Measurements from ENCODE around the gene CDH3.
A peak's percentile ranks its signal among the peaks of the same experiment; 100 is the strongest.

The CDH3 gene

DNA sequence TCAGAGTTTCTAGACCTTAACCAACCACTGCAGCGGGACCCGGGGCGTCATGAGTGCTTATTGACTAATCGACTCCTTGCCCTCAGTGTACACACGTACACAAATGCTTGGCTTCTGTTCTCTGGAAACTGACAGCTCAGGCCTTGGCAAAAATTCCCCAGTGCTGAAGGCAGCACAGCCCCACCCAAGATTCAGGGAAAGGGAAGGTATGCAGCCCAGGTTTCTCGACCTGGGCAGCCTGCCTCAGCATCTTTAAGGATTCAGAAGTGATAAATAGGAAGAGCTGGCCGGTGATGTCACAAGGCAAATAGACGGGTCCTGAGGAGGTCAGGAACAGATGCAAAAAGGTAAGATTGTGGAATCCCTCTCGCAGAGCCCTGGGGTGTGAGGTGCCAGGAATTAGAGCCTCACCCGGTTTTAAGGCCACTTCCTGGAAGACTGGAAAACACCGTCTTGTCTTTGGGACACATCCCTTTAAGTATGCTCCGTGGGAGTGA, 9.0 kb upstream of the CDH3 start:
- H3K27ac ChIP-seq (ENCODE audit: low read depth, low read length, severe bottlenecking): no peak overlapping the region
- peaks cover 9% of the 10 kb centered on the region for H3K4me1 ChIP-seq (ENCODE audit: control insufficient read depth, insufficient read depth, low read length, poor library complexity, severe bottlenecking)
- 70 to 76% methylated on average over 12 of the region's 12 CpGs for whole genome bisulfite sequencing, 2 experiments (ENCODE audit: insufficient coverage in 2 of 2)
- H3K4me3 ChIP-seq (ENCODE audit: extremely low read depth, insufficient read depth, low read length, poor library complexity, severe bottlenecking): no peak overlapping the region
- no peaks in the 10 kb centered on the region for H3K9me3 ChIP-seq (ENCODE audit: control insufficient read depth, low read length)
- H3K36me3 ChIP-seq (ENCODE audit: control insufficient read depth, insufficient read depth, low read length): no peaks in the 10 kb centered on the region

DNA sequence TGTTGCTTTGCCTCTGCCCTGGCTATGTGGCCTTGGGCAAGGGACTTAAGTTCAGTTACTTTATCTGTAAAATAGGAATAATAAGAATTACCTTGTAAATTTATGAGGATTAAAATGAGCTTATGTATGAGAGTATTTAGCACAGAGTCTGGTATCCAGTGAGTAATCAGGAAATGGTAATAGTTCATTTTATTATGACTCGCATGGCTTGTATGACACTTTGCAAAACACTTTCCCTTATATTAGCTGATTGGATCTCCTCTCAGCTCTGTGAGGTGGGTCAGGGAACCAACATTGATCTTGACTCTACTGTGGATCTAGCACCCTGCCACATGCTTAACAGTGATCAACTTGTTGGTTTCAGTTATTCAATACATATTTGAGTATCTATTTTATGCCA, 8.3 kb upstream of the CDH3 start:
- no CpG with 5 or more reads among the region's 1 CpG for WGBS, 2 experiments (ENCODE audit: insufficient coverage in 2 of 2)
- no peaks in the 10 kb centered on the region for H3K36me3 ChIP-seq (ENCODE audit: control insufficient read depth, insufficient read depth, low read length)
- no peaks in the 10 kb centered on the region for H3K9me3 ChIP-seq (ENCODE audit: control insufficient read depth, low read length)
- H3K4me3 ChIP-seq (ENCODE audit: extremely low read depth, insufficient read depth, low read length, poor library complexity, severe bottlenecking): no peak overlapping the region
- H3K4me1 ChIP-seq (ENCODE audit: control insufficient read depth, insufficient read depth, low read length, poor library complexity, severe bottlenecking): peaks cover 15% of the 10 kb centered on the region
- no peak overlapping the region for H3K27ac ChIP-seq (ENCODE audit: low read depth, low read length, severe bottlenecking)

DNA sequence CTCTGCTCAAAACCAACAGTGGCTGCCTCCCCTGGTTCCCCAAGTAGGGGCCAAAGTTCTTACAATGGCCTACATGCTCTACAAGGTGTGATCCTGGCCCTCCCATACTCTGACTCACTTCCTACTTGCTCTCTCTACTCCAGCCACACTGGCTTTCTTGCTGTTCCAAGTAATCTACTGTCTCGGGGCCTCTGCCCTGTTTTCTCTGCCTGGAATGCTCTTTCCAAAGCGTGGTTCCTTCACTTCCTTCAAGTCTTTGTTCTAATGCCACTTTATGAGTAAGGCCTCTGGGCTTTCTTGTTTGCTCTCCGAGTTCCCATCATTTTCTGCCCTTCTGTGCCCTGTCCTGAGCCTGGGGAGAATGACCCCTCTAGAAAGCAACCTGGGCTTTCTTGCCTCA, 4.1 kb upstream of the CDH3 start:
- 45 to 64% methylated on average over 3 of the region's 3 CpGs for WGBS, 2 experiments (ENCODE audit: insufficient coverage in 2 of 2)
- H3K4me1 ChIP-seq (ENCODE audit: control insufficient read depth, insufficient read depth, low read length, poor library complexity, severe bottlenecking): peaks cover 22% of the 10 kb centered on the region
- H3K36me3 ChIP-seq (ENCODE audit: control insufficient read depth, insufficient read depth, low read length): no peaks in the 10 kb centered on the region
- H3K27ac ChIP-seq (ENCODE audit: low read depth, low read length, severe bottlenecking): peak overlapping the region; percentile 61
- H3K9me3 ChIP-seq (ENCODE audit: control insufficient read depth, low read length): no peaks in the 10 kb centered on the region
- H3K4me3 ChIP-seq (ENCODE audit: extremely low read depth, insufficient read depth, low read length, poor library complexity, severe bottlenecking): no peak overlapping the region

DNA sequence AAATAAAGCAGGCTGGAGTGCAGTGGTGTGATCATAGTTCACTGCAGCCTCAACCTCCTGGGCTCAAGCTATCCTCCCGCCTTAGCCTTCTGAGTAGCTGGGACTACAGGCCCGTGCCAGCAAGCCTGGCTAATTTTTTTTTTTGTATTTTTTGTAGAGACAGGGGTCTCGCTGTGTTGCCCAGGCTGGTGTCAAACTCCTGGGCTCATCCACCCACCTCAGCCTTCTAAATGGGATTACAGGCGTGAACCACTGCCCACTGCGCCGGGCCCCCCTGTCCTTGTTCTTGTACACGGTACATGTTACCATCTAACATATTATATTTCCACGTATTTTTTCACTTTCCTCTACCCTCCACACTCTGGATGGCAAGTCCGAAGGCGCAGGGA, 3.1 kb upstream of the CDH3 start:
- Histone ChIP-seq H3K36me3 (ENCODE audit: control insufficient read depth, insufficient read depth, low read length) (no peaks in the 10 kb centered on the region), H3K27ac (ENCODE audit: low read depth, low read length, severe bottlenecking) (peak overlapping the region; percentile 83), H3K4me1 (ENCODE audit: control insufficient read depth, insufficient read depth, low read length, poor library complexity, severe bottlenecking) (peaks cover 21% of the 10 kb centered on the region), H3K4me3 (ENCODE audit: extremely low read depth, insufficient read depth, low read length, poor library complexity, severe bottlenecking) (no peak overlapping the region), H3K9me3 (ENCODE audit: control insufficient read depth, low read length) (no peaks in the 10 kb centered on the region)
- WGBS, 2 experiments (ENCODE audit: insufficient coverage in 2 of 2): 84 to 91% methylated on average over 5 to 8 of the region's 10 CpGs

DNA sequence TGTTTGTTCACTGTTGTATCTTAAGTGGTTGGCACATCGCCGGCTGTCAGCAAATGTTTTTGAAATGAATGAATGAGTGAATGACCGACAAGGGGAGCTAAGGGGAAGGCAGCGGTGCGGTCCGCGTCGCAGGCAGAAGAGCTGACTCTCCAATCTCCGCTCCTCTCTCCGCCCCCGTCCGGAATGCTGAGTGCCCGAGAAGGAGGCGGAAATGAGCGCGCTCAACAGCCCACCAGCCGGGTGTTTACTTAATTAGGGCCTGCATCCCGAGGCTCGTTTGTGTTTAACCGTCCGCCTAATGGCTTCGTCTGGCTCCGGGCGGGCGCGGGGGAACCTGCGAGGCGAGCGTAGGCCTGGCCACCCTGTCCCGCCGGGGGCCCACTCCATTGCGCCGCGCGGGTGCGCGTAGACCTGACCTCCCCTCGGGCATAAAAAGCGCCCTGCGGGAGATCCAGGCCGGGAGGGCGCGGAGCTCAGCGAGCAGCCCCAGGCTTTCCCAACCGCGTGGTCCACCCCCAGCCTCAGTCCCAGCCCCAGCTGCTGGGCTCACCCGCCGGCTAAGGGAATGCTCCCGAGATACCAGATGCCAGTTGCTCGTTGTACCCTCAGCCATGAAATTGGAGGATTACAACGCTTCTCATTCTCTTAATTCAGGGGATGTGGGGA, 2.5 kb upstream of the CDH3 start:
- Histone ChIP-seq H3K36me3 (ENCODE audit: control insufficient read depth, insufficient read depth, low read length) (no peaks in the 10 kb centered on the region), H3K4me3 (ENCODE audit: extremely low read depth, insufficient read depth, low read length, poor library complexity, severe bottlenecking) (peak overlapping the region; percentile 21), H3K27ac (ENCODE audit: low read depth, low read length, severe bottlenecking) (peak overlapping the region; percentile 83), H3K9me3 (ENCODE audit: control insufficient read depth, low read length) (no peaks in the 10 kb centered on the region), H3K4me1 (ENCODE audit: control insufficient read depth, insufficient read depth, low read length, poor library complexity, severe bottlenecking) (peaks cover 24% of the 10 kb centered on the region)
- WGBS, 2 experiments (ENCODE audit: insufficient coverage in 2 of 2): 5% methylated on average over 46 to 48 of the region's 51 CpGs

DNA sequence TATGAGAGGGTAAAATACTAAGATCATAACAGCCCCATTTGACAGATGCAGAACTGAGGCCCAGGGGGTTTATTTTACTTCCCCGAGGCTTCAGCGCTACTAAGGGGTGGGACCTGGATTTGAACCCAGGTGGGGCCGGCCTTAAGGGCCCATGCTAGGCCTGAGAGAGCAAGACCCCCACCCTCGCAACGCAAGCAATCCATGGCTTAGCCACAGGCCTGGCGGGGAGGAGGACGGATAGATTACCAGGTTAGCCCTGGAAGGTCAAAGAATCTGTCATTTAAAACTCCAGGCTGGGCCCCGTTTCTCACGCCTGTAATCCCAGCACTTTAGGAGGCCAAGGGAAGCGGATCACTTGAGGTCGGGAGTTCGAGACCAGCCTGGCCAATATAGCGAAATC, 1.9 kb upstream of the CDH3 start:
- Histone ChIP-seq H3K36me3 (ENCODE audit: control insufficient read depth, insufficient read depth, low read length) (no peaks in the 10 kb centered on the region), H3K4me3 (ENCODE audit: extremely low read depth, insufficient read depth, low read length, poor library complexity, severe bottlenecking) (peak overlapping the region; percentile 21), H3K4me1 (ENCODE audit: control insufficient read depth, insufficient read depth, low read length, poor library complexity, severe bottlenecking) (peaks cover 24% of the 10 kb centered on the region), H3K27ac (ENCODE audit: low read depth, low read length, severe bottlenecking) (peak overlapping the region; percentile 83), H3K9me3 (ENCODE audit: control insufficient read depth, low read length) (no peaks in the 10 kb centered on the region)
- 91 to 93% methylated on average over 11 of the region's 13 CpGs for WGBS, 2 experiments (ENCODE audit: insufficient coverage in 2 of 2)

DNA sequence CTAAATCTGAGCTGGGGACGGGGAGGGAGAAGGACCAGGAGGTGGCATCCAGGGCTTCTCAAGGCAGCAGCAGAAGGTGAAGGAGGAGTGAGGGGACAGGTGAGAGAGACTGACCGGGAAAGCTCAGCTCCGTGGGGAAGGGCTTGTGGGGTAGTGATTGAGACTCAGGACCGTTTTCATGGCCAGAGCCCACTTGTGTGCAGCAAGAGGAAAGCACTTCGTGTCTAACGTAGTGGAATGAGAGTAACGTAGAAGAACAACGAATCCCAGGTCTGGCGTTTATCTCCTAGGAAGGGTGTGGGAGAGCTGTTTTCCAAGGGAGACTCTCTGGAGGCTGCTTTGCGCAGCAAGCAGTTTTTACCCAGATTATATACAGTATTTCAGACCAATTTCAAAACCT, 1.3 kb upstream of the CDH3 start:
- Histone ChIP-seq H3K36me3 (ENCODE audit: control insufficient read depth, insufficient read depth, low read length) (no peaks in the 10 kb centered on the region), H3K9me3 (ENCODE audit: control insufficient read depth, low read length) (no peaks in the 10 kb centered on the region), H3K4me3 (ENCODE audit: extremely low read depth, insufficient read depth, low read length, poor library complexity, severe bottlenecking) (peak overlapping the region; percentile 49), H3K4me1 (ENCODE audit: control insufficient read depth, insufficient read depth, low read length, poor library complexity, severe bottlenecking) (peaks cover 24% of the 10 kb centered on the region), H3K27ac (ENCODE audit: low read depth, low read length, severe bottlenecking) (no peak overlapping the region)
- 44 to 70% methylated on average over 7 to 8 of the region's 10 CpGs for WGBS, 2 experiments (ENCODE audit: insufficient coverage in 2 of 2)

DNA sequence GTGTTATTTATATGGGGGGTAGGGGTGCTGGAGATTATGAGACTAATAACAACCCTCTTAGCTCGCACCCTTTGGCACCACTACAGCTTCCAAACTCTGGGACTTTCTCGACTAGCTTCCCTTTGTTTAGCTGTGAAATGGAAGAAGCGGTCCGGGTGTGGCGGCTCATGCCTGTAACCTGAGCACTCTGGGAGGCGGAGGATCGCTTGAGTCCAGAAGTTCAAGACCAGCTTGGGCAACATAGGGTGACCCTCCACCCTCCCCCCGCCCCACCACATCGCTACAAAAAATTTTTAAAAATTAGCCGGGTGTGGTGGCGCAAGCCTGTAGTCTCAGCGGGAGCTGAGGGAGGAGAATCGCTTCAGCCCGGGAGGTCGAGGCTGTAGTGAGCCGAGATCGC, 814 bp upstream of the CDH3 start:
- H3K9me3 ChIP-seq (ENCODE audit: control insufficient read depth, low read length): no peaks in the 10 kb centered on the region
- peaks cover 24% of the 10 kb centered on the region for H3K4me1 ChIP-seq (ENCODE audit: control insufficient read depth, insufficient read depth, low read length, poor library complexity, severe bottlenecking)
- WGBS, 2 experiments (ENCODE audit: insufficient coverage in 2 of 2): 12% methylated on average over 5 to 13 of the region's 17 CpGs
- H3K36me3 ChIP-seq (ENCODE audit: control insufficient read depth, insufficient read depth, low read length): no peaks in the 10 kb centered on the region
- no peak overlapping the region for H3K27ac ChIP-seq (ENCODE audit: low read depth, low read length, severe bottlenecking)
- H3K4me3 ChIP-seq (ENCODE audit: extremely low read depth, insufficient read depth, low read length, poor library complexity, severe bottlenecking): peak overlapping the region; percentile 49

DNA sequence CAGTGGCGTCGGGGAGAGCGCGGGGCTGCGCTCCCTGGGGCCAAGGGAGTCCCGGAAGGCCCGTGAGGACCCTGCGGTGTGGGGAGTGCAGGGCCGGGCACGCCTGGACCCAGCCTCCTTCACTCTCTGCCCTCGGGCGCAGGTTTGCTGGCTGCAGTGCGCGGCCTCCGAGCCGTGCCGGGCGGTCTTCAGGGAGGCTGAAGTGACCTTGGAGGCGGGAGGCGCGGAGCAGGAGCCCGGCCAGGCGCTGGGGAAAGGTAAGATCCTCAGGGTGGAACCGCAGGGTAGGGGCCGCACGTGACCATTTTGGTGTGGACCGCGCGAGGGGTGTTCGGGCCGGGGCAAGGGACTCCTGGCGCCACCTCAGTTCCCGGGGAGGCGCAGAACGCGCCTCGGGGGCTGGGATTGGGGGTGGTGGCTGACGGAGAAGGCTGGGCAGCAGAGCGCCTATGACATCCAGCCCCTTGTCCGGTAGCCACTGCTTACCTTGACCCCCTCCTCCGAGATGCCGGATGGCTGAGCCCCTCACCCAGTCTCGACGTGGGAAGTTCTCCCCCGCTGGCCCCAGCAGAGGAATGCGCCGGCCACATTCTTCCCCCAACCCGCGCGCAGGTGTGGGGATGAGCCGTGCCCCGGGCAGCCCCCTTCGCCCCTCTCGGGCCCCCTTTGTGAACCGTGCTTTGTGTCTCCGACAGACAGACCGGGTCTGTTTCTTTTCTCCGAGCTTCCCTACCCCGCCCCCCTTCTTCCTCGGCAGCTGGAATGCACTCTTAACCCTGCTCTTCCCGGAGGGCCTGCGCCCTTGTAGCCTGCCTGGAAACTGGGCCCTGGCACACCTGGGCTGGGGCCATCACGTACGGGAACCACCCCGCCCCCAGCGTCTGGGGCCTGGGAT, 631 bp downstream of the CDH3 start:
- peak overlapping the region; percentile 49 for H3K4me3 ChIP-seq (ENCODE audit: extremely low read depth, insufficient read depth, low read length, poor library complexity, severe bottlenecking)
- H3K36me3 ChIP-seq (ENCODE audit: control insufficient read depth, insufficient read depth, low read length): no peaks in the 10 kb centered on the region
- no peaks in the 10 kb centered on the region for H3K9me3 ChIP-seq (ENCODE audit: control insufficient read depth, low read length)
- H3K27ac ChIP-seq (ENCODE audit: low read depth, low read length, severe bottlenecking): peak overlapping the region; percentile 61
- H3K4me1 ChIP-seq (ENCODE audit: control insufficient read depth, insufficient read depth, low read length, poor library complexity, severe bottlenecking): peaks cover 24% of the 10 kb centered on the region
- WGBS, 2 experiments (ENCODE audit: insufficient coverage in 2 of 2): 1 to 2% methylated on average over 50 of the region's 66 CpGs

DNA sequence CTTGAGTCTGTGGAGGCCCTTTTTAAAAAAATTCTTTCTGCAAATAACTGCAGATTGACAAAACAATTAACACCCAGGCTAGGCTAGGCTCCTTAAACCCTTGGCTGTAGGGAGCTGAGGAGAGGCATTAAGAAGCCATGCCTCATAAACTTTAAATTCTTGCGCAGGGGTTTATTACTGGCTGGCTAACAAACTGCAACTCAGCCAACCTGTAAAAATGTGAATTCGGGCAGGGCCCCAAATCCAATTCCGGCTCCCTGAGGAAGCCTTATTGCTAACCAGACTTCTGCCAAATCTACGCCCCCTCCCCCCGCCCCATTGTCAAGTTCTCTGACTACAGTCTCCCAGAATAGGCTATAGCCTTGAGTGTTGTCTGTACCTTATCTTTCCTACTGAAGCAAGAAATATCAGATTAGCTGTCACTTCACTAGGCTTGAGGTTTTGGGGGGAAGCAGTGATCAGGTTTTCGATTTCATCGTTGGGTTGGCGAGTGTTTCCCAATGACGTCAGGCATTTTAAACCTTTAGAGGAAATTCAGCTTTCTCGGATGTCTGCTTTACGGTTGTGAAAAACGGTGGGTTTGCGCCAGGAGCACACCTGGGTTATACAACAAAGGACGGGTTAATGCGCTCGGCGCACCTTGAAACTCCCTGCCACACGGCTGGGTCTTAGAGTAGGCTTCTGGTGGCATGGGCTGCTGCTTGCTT, 2.0 kb downstream of the CDH3 start:
- peaks cover 17% of the 10 kb centered on the region for H3K4me1 ChIP-seq (ENCODE audit: control insufficient read depth, insufficient read depth, low read length, poor library complexity, severe bottlenecking)
- no peak overlapping the region for H3K4me3 ChIP-seq (ENCODE audit: extremely low read depth, insufficient read depth, low read length, poor library complexity, severe bottlenecking)
- H3K9me3 ChIP-seq (ENCODE audit: control insufficient read depth, low read length): no peaks in the 10 kb centered on the region
- WGBS, 2 experiments (ENCODE audit: insufficient coverage in 2 of 2): 82 to 86% methylated on average over 15 to 16 of the region's 18 CpGs
- no peak overlapping the region for H3K27ac ChIP-seq (ENCODE audit: low read depth, low read length, severe bottlenecking)
- no peaks in the 10 kb centered on the region for H3K36me3 ChIP-seq (ENCODE audit: control insufficient read depth, insufficient read depth, low read length)

Measured in mesodermal cell (in vitro differentiated cells).